Pulmonary artery endothelial cell (primary cell): Measurements from ENCODE around the gene CCDC197. TPM values are rescaled to one million over a fixed set of nuclear protein-coding genes. Genes with fewer than 3 reads are reported as not detected.

ENCODE experiments used
- DNase-seq: peaks from one replicate; pipeline ENCODE4 v3.0.0-alpha.2; 2011; ENCODE audit warnings: low read depth, low spot score
- total RNA-seq: library from RNA; depleted of rRNA; stranded (reverse); fragments of >200 nt; gene quantifications from 2 replicates; pipeline ENCODE4 v1.2.3, GENCODE V29; 2014

CCDC197 gene
- total RNA-seq, 1 donor from 2014 or later: not detected

DNA sequence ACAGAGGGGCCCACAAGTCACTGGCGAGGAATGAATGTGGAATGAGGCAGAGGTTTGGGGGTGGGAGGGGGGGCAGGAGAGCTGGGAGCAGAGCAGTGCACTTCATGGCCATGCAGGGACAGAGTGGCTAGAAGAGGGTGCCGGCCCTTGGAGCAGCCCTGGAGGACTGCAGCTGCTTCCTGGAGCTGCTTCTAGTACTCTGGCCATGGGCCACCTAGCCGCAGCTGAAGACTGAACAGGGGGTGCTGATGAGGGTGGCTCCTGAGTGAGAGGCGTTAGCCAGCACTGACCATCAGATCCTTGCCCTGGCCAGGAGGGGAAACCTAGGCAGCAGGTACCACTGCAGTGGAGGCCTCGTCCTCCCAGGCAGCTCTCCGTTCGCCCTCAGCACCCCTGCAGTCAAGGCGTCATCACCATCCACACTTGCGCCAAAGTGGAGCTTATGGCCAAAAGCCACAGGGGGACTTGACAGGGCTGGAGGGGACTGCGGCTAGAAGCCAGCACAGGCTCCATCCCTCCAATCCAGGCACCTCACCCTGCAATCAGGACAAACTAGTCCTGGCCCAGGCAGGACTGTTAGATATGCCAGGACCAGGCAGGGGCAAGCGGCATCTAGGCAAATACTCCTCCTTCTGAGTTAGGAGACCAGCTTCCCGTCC, 45.5 kb downstream of the CCDC197 start:
- no peak for DNase-seq

DNA sequence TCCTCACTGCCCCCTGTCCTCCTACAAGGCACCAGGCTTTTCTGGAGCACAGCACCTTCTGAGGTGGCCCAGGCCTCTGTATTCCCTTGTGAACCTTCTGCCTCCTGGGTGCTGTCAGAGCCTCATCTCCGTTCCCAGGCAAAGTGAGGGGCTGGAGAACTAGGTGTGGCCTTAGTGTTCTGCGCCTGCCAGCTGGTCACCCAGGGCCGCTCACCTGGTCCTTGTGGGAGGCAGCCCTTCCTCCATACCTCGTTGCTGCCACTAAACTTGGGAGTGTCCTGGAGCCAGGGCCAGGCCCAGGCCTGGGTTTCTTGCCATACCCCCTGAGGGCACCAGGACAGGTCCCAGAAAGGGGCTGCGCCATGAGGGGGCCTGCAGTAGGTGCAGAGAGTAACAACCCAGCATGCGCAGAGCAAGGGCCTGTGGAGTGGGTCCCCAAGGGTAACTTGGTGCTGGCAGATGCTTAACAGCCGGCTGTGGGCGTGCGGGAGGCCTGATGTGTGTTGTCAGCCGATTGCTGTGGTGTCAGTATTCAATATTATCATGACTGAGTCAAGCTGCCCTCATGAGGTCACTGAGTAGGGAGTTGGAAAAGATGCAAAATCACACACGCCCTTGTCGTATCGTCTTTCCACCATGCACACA, 46.1 kb downstream of the CCDC197 start:
- DNase-seq: no peak

DNA sequence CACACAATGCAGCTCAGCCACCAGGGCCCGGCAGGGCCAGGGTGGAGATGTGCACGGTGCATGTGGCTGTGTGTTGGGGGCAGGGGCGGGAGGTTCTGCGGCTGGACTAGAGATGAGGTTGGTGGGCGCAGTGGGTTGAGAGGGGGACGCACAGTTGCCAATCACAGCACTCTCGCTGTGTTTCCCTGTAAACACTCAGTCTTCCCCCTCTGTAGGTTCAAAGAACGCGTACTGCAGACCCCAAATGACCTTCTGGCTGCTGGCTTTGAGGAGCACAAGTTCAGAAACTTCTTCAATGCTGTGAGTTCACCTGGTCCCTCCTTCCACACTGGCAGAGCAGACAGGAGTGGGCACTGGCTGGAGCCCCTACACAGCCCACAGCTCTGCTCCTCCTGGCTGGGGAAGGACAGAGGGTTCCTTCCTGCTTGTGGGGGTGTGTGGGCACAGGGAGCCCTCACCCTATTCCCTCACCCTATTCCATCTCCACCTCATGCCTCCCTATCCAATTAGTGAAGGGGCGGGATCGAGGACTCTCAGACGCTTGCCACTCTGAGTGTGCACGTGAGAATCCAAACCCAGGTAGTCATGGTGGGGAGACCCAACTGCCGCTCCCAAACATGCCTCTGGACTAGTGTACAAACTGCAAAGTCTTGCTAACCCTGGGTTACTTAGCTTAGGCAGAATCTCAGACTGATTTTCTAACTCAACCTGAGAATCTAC, 46.8 kb downstream of the CCDC197 start:
- DNase-seq: no peak

DNA sequence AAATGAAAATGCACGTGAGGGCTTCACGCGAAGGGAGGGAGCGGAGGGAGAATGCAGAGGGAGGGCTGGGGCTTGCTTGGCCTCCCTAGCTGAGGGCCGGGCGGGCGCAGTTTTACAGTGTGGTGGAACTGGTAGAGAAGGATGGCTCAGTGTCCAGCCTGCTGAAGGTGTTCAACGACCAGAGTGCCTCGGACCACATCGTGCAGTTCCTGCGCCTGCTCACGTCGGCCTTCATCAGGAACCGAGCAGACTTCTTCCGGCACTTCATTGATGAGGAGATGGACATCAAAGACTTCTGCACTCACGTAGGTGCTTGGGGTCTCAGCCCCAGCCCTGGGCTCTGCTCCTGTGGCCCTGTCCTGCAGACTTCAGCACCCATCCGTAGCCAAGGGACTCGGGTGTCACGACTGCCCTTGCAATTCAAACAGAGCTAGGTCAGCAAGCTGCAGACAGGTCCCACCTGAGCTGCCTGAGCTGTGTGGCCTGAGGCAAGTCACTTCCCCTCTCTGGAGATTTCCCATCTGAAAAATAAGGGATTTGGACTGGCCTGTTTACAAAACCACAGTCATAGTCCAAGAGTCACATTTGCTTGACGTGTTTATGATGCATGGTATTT, 47.5 kb downstream of the CCDC197 start:
- no peak for DNase-seq

DNA sequence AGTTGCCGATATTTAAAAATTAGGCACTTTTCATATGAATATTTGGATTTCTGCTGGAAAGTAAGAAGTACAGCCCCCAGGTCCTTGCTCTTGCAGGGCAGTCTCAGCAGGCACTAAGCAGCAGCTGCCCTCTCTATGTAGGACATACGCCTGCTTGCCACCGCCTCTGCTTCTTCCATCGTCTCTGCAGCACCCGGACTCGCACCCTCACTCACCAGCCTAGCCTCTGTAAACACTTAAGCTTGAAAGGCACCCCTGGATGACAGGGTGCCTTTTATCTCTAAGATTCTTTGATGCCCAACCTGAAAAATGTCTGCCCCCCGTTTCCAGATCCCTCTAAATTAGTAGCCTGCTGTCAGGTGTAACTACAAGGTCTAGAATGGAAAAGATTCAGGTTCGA, 48.0 kb downstream of the CCDC197 start:
- DNase-seq: no peak

DNA sequence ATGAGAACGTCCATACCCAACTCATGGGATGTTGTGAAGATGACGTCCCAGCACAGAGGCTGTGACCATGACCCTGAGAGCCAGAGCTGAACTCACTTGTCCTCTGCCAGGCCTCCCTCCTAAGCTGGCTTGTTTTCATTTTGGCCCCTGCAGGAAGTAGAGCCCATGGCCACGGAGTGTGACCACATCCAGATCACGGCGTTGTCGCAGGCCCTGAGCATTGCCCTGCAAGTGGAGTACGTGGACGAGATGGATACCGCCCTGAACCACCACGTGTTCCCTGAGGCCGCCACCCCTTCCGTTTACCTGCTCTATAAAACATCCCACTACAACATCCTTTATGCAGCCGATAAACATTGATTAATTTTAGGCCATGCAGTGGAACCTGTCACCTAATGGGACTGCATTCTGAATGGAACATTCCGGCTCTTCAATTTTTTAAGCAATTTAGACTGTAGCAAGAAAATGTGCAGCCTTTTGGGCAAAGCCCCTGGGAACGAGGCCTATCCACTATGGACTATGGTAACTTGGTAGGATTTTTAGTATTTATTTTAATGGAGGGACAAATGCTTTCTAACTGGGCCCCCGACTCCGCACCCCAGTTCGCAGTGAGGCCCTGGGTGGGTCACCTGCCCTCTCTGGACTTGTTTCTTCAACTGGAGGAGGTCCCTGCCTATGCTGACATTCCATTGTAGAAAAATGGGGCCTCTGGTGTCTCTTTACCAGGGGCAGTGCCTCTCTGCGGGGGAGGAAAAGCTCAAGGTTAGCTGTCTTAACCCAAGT, 48.7 kb downstream of the CCDC197 start:
- DNase-seq: no peak

DNA sequence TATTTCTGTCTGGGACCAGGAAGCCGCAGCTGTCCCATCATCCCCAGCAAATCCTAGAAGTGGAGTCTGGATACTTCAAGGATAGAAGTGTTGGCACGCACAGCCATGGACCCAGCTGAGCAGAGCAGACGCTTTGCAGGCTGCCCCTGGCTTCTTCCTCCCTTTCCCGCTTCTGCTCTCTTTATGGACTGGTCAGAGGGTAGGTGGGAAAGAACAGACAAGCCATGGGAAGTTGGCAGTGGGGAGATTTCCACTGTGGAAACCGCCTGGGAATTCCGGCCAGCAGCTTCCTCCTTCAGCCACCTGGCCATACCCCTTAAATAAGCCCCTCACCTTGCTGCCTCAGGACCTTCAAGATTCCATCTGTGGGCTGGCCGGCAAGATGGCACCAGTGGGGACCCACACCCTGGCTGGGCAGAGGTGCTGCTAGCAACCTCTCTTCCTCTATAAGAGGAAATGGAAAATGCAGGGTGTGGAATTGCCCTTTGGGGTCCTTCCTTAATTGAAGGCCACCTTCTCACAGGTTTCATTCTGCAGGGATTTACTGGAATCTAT, 49.7 kb downstream of the CCDC197 start:
- DNase-seq: no peak

DNA sequence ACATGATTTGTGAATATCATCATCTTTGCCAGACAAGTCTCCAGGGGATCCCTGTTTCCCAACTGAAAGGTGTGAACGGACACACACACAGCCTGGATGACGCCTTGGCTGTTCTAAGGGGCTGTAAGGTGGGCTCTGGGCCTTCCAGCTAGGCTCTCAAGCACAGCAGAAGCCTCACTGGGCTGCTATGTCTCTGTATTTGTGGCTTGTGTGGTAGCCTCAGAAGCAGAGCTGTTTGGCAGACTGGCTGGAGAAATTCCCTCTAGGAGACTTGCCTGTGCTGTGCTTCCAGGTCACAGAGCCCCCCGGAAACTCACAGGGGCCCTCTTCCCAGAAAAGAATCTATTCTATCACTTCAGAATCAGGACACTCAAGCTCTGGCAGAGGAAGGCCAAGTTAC, 50.5 kb downstream of the CCDC197 start:
- no peak for DNase-seq

DNA sequence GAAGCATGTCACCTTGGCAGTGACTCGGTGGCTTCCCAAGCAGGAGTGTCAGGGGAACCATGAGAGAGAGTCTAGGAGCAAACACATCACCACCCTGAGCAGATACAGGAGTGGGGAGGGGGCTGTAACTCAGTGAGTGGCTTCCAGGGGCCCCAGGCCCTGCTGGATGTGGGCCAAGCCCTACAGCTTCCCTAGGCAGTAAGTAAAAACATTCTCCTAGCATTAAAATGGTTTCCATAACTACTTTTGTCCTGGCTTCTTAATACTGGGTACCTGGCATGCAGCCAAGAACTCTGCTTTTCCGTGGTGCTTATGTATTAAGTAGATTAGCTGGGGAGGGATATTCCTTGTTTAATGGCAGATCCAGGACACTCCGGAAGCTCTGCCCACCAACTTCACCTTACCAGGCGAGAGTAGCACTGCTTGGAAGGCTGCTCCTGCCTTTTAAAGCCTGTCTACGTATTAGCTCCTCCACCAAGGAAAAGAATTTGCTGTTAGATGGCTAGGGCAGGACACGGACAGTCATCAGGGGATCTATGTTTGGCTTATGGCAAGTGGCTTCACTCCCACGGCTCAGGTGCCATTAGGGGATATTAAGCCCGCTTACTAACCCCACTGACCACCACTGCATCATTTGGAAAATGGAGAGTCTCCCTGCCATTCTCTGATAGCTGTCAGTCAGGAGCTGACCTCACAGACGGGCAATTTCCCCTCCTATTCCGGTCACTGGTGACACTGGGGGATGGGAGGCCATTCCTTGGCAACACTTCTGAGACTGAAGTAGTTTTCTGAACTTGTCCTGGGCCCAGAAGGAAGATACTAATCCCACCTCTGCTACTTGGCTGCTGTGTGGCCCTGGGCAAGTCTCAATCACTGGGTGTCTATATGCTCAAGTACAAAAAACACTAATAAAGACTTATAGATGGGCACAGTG, 51.9 kb downstream of the CCDC197 start:
- no peak for DNase-seq

DNA sequence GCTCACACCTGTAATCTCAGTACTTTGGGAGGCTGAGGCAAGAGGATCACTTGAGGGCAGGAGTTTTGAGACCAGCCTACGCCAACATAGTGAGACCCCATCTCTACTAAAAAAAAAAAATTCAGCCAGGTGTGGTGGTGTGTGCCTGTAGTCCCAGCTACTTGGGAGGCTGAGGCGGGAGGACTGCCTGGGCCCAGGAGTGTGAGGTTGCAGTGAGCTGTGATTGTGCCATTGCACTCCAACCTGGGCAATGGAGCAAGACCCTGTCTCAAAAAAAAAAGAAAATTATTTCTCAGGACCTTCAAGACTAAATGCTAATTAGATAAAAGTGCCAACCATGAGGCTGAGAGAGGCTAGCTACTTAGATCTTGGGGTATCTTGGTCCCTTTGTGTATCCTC, 52.5 kb downstream of the CCDC197 start:
- no peak for DNase-seq

DNA sequence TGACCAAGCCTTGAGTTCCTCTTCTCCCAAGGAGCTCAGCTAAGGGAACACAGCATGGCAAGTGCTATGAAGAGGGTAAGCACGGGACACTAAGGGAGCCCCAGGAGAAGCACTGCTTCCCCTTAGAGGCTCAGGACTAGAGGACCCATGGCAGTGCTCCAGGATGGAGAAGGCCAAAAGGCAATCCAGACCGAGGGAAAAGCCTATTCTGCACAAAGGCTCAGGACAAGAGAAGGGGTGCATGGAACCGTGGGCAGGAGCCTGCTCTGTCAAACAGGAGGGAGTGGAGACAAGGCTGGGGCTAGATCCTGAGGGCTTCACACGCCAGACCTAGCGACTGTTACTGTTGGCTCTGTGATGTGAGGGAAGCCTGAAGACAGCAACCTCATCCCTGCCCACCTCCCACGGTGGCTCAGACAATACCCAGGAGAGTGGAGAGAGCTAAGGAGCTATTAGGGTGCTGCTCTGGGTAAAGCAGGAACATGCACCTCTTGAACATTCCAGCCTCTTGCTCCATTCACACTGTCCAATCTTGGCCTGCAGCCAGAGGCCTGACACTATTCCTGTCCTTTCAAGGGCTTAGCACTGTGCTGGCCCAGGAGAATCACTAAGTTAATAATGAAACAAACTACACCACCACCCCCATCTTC, 53.3 kb downstream of the CCDC197 start:
- DNase-seq: no peak

DNA sequence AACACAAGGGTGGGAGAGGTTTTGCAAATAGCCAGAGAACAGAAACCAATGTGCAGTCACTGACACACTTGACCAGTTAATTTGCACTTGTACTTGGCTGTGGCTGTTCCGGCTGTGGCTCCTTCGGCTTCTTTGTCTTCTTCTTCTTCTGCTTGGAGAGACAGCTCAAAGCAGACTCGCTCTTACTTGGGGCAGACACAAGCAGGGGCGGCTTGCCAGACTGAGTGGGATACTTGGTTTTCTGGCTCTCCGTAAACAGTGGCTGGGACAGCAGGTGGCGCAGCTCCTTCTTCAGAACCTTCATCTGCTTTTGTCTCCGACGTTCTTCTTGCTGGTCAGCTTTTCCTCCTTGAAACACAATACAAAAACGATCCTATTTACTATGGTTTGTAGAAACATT, 54.0 kb downstream of the CCDC197 start:
- no peak for DNase-seq

DNA sequence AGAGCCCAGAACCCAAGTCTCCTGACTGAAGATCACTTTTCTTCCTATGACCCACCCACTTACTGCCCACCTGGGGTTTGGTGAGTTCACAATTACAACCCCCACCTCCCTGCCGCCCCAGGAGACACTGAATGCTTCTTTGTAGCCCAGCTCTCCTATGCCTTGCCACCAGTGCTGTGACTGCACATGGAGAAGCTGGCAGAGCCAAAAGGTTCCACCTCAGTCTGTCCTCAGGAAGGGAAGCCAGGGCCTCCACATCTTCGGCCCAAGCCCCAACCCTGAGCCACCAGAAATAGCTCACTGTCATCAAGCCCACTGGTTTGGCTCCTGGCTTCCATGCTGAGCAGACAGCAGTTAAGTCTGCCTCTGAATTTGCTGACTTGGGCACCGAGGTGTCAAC, 54.7 kb downstream of the CCDC197 start:
- DNase-seq: no peak

DNA sequence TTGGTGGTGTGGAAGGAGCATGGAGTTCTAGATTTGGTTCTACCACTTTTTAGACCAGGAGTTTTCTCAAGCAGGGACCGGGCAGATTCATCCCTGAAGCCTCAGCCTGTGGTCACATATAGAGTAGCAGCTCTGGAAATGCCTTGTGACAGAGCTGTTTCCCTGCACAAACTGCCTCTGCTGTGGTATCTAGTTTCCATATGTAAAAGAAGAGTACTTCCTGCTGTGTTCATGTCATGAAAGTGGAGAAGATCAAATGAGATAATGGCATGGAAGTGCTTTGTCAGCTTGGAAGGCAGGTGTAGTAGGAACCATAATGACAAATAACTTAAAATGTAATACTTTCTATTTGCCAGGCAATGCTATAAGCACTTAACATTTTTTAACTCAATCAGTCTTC, 55.1 kb downstream of the CCDC197 start:
- DNase-seq: no peak

DNA sequence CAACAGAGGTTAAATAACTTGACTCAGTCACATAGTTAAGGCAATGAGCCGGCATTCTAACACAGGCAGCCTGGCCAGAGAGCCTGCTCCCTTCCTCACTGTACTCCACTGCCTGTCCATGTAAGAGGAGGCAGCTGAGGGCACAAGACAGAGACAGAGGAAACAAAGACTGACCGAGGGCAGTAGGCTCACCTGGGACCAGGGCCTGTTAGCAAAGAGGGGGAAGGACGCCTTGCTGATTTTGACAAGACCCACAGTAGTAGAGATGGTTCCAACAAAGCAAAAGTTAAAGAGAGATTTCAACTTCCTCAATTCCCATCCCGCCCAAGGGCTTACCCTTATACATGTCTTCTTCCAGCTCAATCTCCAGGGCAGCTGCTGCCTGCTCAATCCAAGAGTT, 55.6 kb downstream of the CCDC197 start:
- no peak for DNase-seq

DNA sequence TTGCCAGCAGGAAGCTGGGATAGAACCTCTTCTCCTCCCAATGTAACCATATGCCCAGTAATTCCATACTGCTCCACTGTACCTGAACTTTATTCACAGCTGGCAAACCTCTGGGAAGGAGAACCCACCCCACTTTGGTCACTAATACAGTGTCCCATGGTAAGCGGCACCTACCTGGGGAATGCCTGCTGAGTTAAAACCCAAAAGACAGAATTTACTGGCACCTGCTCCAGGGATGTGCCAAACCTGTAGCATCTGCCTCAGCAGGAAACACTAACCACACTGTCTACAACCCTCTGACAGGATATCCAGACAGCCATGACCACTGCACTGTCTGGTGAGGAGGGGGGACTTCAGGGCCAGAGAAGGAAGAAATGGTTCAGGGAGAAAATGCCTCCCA, 57.3 kb downstream of the CCDC197 start:
- no peak for DNase-seq

DNA sequence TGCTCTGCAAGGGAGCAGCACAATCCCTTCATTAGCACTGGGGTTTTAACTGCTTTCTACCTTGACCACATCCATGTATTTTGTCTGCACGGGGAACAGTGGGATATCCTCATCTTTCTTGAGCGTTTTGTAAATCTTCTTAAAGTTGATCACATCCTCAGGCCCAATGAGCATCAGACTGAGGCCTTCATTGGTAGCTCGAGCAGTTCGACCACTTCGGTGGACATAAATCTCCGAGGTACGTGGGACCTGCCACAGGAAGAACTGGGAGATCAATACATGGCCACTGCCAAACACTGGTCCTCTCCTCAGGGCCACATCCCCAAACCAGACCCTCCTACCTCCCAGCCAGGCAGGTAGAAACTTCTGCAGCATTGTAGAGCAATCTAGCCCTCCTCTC, 57.8 kb downstream of the CCDC197 start:
- DNase-seq: no peak

DNA sequence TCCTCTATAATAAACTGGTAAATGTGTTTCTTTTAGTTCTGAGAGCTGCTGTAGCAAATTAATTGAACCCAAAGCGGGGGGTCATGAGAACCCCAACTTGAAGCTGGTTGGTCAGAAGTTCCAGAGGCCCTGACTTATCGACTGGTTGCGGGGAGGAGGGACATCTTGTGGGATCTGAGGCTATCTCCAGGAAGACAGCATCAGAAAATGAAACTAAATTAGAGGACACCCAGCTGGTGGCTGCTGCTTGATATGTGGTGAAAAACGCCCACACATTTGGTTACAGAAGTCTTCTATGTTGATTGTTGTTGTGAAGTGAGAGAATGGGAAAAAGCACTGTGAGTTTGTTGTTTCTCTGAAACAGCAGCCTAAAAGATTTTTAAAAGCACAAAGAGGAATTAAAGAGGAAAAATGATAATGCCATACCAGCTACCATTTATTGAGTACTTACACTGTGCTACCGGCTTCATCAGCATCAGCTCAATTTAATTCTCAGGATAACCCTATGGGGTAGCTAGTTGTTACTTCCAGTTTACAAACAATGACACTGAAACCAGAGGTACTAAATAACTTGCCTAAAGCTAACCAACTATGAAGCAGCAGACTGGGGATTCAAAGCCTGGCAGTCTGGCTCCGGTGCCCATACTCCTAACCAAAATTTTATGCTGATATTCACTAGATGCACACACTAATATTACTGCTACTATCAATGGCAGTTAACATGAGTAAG, 59.6 kb downstream of the CCDC197 start:
- no peak for DNase-seq

DNA sequence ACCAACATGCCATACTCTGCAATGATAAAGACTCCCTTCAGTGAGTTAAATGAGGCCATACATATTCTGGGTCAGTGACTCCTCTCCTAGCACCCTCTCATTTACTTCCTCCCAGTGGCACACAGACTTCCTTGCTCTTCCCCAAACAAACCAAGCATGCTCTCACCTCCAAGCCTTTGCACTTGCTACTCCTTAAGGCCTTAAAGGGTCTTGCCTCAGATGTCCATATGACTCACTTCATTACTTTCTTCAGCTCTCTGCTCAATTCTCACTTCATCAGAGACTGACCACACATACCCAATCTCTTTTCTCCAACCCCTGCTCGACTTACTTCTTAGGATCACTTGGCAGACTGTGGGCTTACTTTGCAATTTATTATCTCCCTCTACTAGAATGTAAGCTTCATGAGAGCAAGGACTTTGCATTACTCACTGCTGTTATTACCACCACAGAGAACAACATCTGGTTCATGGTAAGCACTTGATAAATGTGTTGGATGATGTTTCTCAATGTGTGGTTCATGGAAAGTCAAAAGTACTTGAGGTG, 61.1 kb downstream of the CCDC197 start:
- DNase-seq: no peak
